ENCODE results near the gene SLC16A3.

DNA sequence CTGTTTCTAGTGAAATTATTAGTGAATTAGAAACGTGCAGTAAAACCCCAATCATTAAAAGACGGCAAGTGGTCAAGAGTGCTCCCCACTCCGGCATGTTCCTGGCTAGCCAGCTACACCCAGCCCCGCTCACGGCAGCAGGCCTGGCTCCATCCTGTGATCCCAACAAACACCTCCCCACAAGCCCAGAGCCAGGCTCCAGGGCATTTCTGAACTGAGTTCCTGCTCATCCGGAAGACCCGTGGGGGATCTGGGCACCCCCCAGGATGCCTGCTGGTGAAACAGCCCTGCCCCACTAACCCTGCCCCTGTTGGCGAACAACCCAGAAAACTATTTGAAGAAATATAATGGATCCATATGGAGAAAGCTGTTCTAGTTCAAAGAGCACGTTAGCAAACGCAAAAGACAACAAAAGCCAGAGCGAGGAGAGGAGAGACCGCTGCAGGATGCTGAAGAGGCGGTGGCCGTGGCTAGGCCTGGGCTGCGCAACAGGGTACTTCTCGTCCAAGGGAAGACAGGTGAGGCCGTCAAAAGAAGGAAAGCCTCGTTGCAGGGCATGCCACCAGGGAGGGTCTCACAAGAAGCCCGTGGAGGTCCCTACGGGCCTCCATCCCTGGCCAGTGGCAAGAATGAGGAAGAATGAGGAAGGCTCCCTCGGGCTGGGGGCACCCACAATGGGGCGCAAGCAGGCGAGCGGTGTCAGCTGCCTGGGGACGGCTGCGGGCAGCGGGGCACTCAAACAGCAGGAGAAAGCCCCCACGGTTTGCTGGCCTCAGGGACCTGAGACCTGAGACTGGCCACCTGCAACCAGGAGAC lies 19.2 kb downstream of the SLC16A3 start:
- TF ChIP-seq CTCF (IDR thresholded peaks at IDR 0.05) (no peak), POLR2A (IDR thresholded peaks at IDR 0.05) (no peak), POLR2AphosphoS5 (IDR thresholded peaks at IDR 0.05) (no peak)

Data from prostate gland (tissue), 2 donors.